Adipose tissue (tissue), 3 donors: ENCODE data around the gene PPP2R2D. TPM values are rescaled to one million over a fixed set of nuclear protein-coding genes. Genes with fewer than 3 reads are reported as not detected.
"Not testable (repeated sequence)": the region's sequence is repeated elsewhere in the genome, so short reads cannot be mapped to it uniquely, and the experiment has no call there.

Experiments
- H3K27ac ChIP-seq: one replicate; pipeline ENCODE4 v1.5.1; 2013; ENCODE audit warnings: low read depth, low read length
- WGBS, 3 donors: extraction: QIAGEN DNeasy Blood & Tissue Kit; methylation state at CpG; one replicate each; pipeline ENCODE4 v1.1.7; 2013; 5-methylcytosine and 5-hydroxymethylcytosine counted together
- polyA plus RNA-seq, 3 donors: library from polyadenylated mRNA; stranded (reverse); fragments of 200-250 nt; gene quantifications; one replicate each; pipeline ENCODE4 v1.2.3, GENCODE V29; 2013
- donor health status: healthy with polysubstance abuse.
- donor health status: Bipolar disorder and iron deficiency.
- donor health status: healthy.

The PPP2R2D gene
- polyA plus RNA-seq, 3 donors, result 17.0 to 100 (median 18.5) TPM

DNA sequence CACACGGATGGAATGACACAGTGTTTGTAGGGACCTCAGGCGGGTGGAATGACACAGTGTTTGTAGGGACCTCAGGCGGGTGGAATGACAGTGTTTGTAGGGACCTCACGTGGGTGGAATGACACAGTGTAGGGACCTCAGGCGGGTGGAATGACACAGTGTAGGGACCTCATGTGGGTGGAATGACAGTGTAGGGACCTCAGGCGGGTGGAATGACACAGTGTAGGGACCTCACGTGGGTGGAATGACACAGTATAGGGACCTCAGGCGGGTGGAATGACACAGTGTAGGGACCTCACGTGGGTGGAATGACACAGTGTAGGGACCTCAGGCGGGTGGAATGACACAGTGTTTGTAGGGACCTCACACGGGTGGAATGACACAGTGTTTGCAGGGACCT lies 16.7 kb downstream of the PPP2R2D start:
- H3K27ac ChIP-seq, result not testable (repeated sequence)
- 91 to 96% (median 93%) methylated on average over 8 to 10 of the region's 11 CpGs for WGBS, 3 donors

DNA sequence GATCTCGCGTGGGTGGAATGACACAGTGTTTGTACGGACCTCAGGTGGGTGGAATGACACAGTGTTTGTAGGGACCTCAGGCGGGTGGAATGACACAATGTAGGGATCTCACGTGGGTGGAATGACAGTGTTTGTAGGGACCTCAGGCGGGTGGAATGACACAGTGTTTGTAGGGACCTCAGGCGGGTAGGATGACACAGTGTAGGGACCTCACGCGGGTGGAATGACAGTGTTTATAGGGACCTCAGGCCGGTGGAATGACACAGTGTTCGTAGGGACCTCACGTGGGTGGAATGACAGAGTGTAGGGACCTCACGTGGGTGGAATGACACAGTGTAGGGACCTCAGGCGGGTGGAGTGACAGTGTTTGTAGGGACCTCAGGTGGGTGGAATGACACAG lies 18.7 kb downstream of the PPP2R2D start:
- not testable (repeated sequence) for H3K27ac ChIP-seq
- 91 to 96% (median 92%) methylated on average over 11 to 14 of the region's 14 CpGs for WGBS, 3 donors

DNA sequence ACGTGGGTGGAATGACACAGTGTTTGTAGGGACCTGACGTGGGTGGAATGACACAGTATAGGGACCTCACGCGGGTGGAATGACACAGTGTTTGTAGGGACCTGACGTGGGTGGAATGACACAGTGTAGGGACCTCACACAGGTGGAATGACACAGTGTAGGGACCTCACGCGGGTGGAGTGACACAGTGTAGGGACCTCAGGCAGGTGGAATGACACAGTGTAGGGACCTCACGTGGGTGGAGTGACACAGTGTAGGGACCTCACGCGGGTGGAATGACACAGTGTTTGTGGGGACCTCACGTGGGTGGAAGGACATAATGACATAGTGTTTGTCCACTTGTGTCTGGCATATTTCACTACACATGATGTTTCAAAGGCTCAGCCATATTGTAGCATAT lies 19.3 kb downstream of the PPP2R2D start:
- H3K27ac ChIP-seq, result no peak overlapping the region
- 92 to 94% (median 93%) methylated on average over 11 of the region's 11 CpGs for WGBS, 3 donors

DNA sequence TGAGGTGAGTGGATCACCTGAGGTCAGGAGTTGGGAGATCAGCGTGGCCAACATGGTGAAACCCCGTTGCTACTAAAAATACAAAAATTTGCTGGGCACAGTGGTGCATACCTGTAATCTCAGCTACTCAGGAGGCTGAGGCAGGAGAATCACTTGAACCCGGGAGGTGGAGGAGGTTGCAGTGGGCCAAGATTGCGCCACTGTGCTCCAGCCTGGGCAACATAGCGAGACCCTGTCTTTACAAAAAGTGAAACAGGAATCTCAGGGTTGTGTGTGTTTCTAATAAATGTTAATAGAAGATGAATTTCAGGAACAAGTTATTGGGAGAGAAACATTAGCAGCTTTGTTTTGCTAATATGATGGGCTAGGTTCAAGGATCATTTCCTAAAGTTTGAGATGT lies 19.9 kb downstream of the PPP2R2D start:
- no peak overlapping the region for H3K27ac ChIP-seq
- 83 to 89% (median 83%) methylated on average over 5 of the region's 5 CpGs for WGBS, 3 donors

DNA sequence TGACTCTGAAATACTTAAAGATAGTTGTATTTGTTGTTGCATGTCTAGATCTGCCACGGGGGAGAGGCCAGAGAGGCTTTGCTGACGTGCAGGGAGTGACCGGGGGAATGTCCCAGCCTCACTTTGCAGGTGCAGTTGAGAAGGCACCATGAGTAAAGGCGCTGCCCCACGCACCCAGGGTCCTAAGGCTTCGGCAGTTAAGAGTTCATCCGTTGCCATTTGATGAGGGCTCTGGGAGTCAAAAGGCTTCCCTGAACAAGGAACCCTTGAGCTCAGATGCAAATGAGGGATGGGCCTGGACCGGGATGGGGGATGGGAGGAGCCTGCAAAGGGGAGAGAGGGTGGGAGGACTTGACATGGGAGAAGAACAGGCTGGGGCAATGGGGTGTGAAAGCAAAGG lies 20.4 kb downstream of the PPP2R2D start:
- H3K27ac ChIP-seq, result no peak overlapping the region
- WGBS, 3 donors, result 69 to 84% (median 82%) methylated on average over 8 of the region's 8 CpGs

DNA sequence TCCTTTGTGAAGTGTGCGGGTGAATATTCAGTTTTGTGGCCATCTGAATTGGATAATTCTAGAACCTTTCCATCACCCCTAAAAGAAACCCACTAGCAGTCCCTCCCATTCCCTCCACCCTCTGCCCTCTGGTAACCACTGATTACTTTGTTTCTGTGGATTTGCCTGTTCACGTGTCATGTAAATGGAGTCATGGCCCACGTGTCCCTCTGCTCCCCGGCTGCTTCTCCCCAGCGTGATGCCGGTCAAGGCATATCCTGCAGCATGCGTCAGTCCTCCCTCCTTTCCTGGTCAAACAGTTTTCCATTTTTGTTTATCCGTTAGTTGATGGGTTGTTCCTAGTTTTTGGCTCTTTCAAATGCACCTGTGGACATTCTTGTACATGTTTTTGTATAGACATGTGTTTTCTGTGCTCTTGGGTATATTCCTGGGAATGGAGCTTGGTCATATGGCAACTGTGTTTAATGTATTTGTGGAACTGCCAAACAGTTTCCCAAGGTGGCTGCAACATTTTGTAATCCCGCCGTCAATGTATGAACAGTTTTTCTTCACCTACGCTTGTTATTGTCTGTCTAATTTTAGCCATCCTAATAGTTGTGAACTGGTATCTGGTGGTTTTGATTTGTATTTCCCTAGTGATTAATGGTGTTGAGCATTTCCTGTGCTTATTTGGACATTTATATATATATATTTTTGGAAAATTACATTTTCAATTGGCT lies 22.4 kb downstream of the PPP2R2D start:
- H3K27ac ChIP-seq, result no peak overlapping the region
- WGBS, 3 donors, result 83 to 94% (median 87%) methylated on average over 11 of the region's 11 CpGs

DNA sequence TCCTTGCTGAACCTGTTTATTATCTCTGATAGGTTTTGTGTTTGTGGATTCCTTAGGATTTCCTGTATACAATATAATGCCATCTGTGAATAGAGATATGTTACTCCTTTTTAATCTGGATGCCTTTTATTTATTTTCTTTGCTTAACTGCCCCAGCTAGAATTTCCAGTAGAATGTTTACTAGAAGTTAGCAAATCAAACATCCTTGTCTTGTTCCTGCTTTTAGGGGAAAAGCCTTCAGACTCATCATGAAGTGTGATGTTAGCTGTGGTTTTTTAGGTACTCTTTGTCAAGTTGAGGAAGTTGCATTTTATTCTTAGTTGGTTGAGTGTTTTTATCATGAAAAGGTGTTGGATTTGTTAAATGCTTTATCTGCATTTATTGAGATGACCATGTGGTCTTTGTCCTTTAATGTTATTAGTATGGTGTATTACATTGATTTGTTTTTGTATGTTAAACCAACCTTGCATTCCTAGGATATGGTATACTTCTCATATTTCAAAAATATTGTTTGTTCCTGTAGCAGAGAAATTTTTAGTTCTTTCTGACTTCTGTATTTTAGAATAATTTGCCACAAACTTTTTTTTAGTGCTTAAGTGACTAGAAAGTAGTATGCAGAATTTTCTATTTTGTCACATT lies 24.3 kb downstream of the PPP2R2D start:
- no peak overlapping the region for H3K27ac ChIP-seq

DNA sequence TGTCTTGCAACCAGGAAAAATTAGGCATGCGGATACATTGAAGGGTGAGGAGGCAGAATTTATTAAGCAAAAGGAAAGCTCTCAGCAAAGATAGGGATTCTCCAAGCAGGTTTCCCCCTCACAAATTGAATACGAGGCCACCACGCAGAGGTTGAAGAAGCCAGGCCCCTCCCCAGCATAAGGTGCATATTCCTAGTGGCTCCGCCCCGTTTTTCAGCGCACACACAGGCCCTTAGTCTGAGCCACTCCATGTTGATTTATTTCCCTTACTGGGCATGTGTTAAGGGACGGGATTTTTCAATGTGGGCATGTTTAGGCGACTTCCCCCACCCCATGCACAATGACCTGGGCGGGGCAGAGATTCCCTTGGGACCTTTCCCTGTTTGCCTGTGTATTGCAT lies 24.9 kb downstream of the PPP2R2D start:
- no peak overlapping the region for H3K27ac ChIP-seq
- WGBS, 3 donors, result 97 to 98% (median 98%) methylated on average over 9 of the region's 9 CpGs

DNA sequence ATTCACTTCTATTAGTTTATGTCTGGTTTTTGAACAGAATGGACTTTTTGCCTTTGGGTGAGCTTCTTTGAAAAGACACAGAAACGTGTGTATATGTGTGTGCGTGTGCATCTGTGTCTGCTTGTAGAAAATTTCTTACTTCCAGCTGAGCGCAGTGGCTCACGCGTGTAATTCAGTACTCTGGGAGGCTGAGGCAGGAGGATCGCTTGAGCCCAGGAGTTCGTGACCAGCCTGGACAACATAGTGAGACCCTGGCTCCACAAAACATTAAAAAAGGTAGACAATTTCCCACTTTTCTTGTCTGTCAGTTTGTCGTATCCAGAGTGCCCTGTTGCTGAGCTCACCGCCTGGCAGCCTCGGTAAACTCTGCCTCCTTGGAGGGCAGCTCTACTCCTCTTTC lies 25.4 kb downstream of the PPP2R2D start:
- WGBS, 3 donors, result 96 to 99% (median 99%) methylated on average over 10 of the region's 10 CpGs
- no peak overlapping the region for H3K27ac ChIP-seq

DNA sequence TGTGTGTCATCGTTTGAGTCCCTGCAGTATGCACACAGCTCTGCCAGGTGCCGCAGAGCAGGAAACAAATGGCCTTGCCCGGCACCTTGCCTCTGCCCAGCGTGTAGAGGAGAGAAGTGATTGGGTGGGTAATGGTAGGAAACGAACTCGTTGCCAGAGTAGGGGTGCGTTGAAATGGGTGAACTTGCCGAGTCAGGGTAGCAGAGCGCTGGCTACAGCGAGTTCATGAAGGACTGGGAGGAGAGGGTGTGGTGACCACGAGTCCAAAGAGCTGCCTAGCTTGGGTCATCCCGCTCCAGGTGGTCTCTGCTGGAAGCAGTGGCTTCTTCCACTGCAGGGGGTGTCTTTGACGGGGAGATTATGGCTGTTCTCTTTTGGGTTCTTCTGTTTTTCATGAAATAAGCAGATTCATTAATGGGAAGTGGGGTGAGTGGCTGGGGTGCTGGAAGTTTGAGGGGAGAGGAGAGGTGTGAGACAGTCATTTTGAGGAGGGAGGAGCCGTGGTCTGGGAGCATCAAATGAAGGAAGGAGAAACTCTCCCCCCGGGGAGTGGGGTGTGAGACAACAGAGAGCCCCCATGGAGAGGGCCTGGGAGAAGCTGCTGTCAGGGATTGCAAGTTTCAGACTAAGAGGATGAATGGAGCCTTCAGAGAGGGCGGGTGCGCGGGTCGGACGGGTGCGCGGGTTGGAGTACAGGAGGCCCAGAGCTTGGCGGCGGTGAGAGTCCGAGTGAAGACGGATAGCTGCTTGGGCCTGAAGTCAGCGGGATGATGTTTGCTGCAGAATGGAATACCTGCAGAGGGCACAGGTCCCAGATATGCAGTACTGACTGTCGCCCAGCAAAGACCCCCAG lies 26.2 kb downstream of the PPP2R2D start:
- 95% methylated on average over 28 of the region's 28 CpGs for WGBS, 3 donors
- H3K27ac ChIP-seq, result no peak overlapping the region

DNA sequence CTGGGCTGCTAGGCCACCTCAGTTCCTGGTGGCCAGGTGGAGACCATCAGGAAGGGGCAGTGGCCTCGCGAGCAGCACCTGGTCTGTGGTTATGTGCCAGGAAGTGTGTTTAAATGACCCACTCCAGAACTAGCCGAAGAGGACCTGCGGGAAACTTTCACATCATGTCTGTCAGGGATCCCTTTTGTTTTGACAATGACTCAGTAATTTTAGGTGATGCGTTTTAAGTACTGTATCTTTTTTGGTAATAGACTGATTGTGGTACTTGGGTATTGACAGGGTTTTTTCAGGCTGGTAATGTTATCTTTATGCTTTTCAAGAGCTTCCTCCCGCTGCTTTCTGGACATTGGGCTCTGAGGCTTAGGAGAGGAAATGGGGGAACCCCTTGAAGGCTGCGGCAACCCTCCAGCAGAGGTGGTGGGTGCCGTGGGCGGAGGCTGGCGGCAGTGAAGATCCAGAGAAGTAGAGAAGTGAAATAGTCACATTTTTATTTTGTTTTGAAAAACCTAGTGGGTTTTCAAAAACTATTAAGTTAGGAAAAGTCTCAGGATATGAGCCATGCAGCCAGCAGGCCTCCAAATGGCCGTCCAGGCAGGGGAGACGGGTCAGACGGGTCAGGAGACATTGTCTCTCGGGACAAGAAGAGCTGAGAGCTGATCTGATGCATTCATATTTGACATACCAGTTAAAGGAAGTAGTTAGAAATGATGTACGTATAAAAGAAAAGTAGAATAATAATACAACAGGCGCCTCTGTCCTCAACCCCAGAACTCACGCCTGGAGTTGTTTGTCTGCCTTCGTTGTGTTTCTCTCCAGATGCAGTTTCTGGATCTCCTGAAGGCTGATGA lies 27.7 kb downstream of the PPP2R2D start:
- H3K27ac ChIP-seq, result no peak overlapping the region
- WGBS, 3 donors, result 53 to 73% (median 58%) methylated on average over 18 of the region's 18 CpGs

DNA sequence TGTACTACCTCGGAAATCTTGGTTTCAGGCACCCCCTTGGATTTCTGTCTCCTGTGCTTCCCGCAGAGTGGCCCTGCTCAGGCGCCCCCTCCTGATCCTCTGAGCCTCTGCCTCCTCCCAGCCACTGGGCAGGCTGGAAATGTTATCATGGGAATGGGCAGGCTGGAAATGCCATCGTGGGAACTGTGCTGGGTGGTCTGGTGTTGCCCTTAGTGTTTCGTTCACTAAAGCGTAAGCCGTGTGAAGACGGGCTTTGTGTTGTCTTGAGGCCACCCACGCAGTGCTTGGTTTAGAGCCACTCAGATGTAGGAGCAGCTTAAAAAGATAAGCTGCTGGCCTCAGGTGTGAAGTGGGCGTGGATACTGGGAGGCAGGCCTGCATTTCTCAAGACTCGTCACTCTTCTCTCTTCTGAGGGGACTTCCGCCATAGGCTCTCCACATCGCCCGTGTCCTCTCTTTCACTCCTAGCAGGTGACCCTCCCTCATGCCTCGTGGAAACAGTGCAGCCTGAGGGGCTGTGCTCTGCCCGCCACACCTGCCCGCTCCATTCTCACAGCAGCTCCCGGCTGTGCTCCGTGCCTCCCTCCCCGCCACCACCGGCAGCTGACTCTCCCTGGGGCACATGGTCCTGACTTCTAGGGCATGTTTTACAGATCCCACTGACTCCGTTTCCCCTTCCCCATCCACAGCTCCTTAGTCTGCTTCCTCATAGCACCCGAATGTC lies 28.5 kb downstream of the PPP2R2D start:
- 64 to 89% (median 88%) methylated on average over 23 of the region's 23 CpGs for WGBS, 3 donors
- H3K27ac ChIP-seq, result no peak overlapping the region

DNA sequence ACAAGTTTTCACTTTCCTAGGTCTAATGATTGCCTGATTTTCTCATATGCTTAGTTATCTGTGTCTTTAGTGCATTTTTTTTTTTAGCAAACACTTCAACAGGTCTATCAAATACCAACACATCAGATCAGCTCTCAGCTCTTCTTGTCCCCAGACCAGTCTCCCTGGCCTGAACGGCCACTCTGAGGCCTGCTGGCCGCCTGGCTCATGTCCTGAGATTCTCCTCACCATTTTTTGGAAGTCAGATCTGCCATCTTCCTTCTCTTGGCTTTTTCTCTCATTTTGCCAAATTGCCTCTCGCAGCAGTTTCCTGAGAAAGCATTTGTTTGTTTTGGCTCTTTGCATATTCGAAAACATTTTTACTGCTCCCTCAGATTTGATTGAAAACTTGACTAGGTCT lies 29.3 kb downstream of the PPP2R2D start:
- 45 to 86% (median 80%) methylated on average over 4 of the region's 4 CpGs for WGBS, 3 donors
- H3K27ac ChIP-seq, result no peak overlapping the region

DNA sequence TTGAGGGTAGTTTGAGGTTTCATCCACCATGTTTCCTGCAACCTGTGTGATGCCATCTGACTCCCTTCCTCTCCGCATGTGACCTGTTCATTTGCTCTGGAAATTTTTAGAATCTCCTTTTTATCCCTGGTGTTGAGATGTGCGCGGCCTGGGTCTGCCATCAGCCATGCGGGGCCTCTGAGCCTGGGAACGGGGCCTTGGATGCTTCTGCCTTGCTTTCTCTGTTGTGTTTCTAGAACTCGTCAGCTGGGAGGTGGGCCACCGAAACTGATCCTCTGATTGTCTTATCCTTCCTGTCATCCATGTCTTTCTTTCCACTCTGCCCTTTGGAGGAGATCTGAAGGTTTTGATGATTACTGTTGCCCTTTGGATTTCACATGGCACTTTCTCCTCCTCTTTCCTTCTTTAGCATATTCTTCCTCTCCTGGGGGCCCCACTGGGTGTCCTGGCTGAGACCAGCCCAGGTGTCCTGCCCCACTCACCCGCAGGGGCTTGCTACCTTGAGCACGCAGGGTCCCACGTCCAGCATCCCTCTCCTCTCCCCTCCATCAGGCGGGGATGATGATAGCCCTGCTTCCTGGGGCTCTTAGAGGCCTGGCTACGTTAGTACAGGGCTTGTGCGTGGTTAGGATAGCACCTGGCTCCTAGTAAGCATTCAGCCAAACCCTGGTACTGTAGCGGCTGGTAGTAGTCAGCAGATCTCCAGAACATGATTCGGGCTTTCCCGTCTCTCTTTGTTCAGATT lies 29.9 kb downstream of the PPP2R2D start:
- WGBS, 3 donors, result 93 to 97% (median 95%) methylated on average over 16 of the region's 16 CpGs
- H3K27ac ChIP-seq, result no peak overlapping the region

DNA sequence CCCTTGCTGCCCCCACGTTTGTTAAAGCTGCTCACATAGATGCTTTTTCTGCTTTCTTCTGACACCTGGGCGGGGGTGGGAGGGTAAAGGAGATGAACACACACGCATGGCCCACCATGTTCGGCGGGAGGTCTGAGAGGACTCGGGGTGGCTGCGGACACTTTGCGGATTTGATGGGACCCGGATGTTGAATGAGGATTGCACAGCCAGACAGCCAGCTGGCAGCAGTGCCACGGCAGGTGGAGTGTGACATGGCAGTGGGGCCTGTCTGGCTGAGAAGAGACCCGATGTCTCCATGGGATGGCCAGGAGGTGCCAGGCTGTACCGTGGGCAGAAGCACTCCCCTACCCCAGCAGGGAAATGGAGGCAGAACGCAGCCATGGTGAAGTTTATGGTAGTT lies 31.2 kb downstream of the PPP2R2D start:
- 90 to 92% (median 92%) methylated on average over 13 of the region's 13 CpGs for WGBS, 3 donors
- H3K27ac ChIP-seq, result no peak overlapping the region

DNA sequence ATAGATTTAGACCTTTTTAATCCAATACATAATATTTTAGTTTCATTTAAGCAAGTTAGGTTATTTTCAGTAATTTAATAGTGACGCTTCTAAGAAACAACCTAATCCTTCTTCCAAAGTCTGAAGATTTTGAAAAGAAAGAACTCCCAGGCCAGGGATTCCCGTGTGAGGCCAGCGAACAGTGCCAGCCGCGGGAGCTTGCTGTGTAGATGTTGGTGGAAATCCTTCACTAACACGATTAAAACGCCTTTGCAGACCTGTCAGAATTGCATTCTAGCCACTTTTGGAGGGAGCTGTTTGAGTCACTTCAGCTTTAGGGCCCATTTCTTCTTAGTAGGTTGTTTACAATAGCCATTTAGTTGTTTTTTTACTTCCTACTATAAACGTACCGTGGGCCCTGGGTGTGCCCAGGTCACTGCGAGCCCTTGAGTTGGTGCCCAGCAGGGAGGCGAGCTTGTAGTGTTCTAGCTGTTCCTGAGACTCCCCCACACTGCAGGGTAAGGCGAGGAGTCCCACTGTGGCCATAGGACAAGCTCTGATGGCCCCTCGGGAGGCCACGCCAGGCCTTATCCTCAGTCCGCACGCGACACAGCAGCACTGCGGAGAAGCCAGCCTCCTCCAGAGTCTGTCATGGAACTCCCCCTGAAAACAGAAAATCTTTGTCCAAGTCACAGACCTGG lies 32.3 kb downstream of the PPP2R2D start:
- no peak overlapping the region for H3K27ac ChIP-seq

DNA sequence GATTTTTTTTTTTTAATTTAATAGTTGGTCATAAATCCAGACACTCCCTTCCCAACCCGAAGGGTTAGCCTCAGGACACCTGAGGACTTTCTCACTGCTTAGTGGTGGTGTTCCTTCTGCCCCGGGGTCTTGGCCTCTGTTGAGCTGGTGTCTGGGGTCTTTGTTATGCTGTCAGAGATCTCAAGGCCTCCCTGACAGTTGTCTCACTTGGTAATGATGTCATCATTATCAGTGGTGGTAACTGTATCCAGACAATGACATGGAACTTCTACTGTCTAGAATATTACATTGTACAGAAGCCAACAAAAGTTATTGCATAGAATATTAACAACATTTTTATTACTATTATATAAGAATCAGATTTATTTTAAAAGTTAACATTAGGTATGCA lies 32.9 kb downstream of the PPP2R2D start:
- H3K27ac ChIP-seq, result no peak overlapping the region
- 60 to 95% (median 81%) methylated on average over 2 of the region's 2 CpGs for WGBS, 3 donors

More for the DNA sequence above, 32.3 kb downstream of the PPP2R2D start:
- WGBS, 3 donors, result 83 to 87% (median 84%) methylated on average over 18 of the region's 18 CpGs
